Tibial artery (tissue), 4 donors: ENCODE data around the gene S100A9.

Experiments used
- DNase-seq, 2 donors: peaks; one replicate each; pipeline ENCODE4 v3.0.0-alpha.2; 2019
- H3K27ac ChIP-seq, 2 donors: fragments of 200-600 bp; sonication (generic) in 1 of 2; 1 replicate in 1 of 2; 2 replicates in 1 of 2; pipeline ENCODE4 v1.5.1; 2018 to 2019; ENCODE audit warnings: mild to moderate bottlenecking in 1 of 2
- H3K27me3 ChIP-seq, 2 donors: fragments of 200-600 bp; sonication (generic) in 1 of 2; one replicate each; pipeline versions ENCODE4 v1.5.1 to v1.6.0; 2016 to 2019
- H3K36me3 ChIP-seq, 3 donors: fragments of 200-600 bp; sonication (generic) in 2 of 3; one replicate each; pipeline ENCODE4 v1.5.1; 2016 to 2019; ENCODE audit warnings: mild to moderate bottlenecking in 2 of 3
- H3K4me1 ChIP-seq, 4 donors: fragments of 200-600 bp; sonication (generic) in 2 of 4; 1 replicate in 3 of 4; 2 replicates in 1 of 4; pipeline ENCODE4 v1.5.1; 2016 to 2019
- H3K4me3 ChIP-seq, 2 donors: fragments of 200-600 bp; sonication (generic) in 1 of 2; 1 replicate in 1 of 2; 2 replicates in 1 of 2; pipeline ENCODE4 v1.5.1; 2018 to 2019; ENCODE audit warnings: mild to moderate bottlenecking in 2 of 2
- H3K9me3 ChIP-seq, 3 donors: fragments of 200-600 bp; sonication (generic) in 1 of 3; one replicate each; pipeline ENCODE4 v1.5.1; 2016 to 2019
- CTCF ChIP-seq, 2 experiments: fragments of 200-600 bp in 1 of 2; fragments of 450-650 bp in 1 of 2; IDR thresholded peaks; one replicate each; pipeline ENCODE4 v1.5.1; 2017 to 2019; ENCODE audit warnings: antibody characterized with exemption in 2 of 2, mild to moderate bottlenecking in 1 of 2, moderate library complexity in 1 of 2
- intact Hi-C: fragments of 100-400 bp; cut with DNase I; formaldehyde crosslinking; loops from one replicate; pipeline ENCODE4 v1.15.0; 2023; ENCODE audit warnings: low total_unique reads

Gene S100A9

GRCh38 chr1:153364766-153365666, 7.4 kb downstream of the S100A9 start:
- Histone ChIP-seq H3K27ac (no peak overlapping the region), H3K4me3 (no peak overlapping the region), H3K36me3 (no peaks in the 10 kb centered on the region), H3K9me3 (no peaks in the 10 kb centered on the region), H3K27me3 (peaks cover 0 to 10% of the 10 kb centered on the region in 2 donors), H3K4me1 (peaks cover 0 to 6% (median 0%) of the 10 kb centered on the region in 4 donors)
- intact Hi-C loops, result no loop called here
- peak in 1 of 2 donors; percentile 35 for DNase-seq
- TF ChIP-seq CTCF (IDR thresholded peaks at IDR 0.05), result no peak

DNA sequence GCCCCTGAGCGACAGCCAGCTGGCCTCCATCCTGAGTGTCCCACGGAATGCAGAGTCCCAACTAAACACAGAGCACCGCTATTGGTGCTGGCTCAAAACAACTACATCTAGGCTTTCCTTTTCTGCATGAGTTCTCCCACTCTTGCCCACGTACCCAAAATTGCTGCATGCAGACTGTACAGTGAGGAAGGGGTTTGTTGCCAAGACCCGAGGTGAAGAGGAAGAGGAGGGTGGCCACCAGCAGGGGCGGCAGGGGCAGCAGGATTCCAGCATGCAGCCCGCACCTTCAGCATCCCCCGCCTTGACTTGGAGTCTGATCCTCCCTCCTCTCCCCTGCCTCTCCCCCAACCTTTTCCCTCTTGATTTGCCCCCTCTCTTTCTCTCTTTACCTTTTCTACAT, 8.0 kb downstream of the S100A9 start:
- Histone ChIP-seq H3K4me3 (no peak overlapping the region), H3K9me3 (no peaks in the 10 kb centered on the region), H3K27ac (no peak overlapping the region), H3K27me3 (peaks cover 0 to 10% of the 10 kb centered on the region in 2 donors), H3K4me1 (peaks cover 0 to 6% (median 0%) of the 10 kb centered on the region in 4 donors), H3K36me3 (no peaks in the 10 kb centered on the region)
- TF ChIP-seq CTCF (IDR thresholded peaks at IDR 0.05), result no peak
- intact Hi-C loops, result no loop called here
- no peak for DNase-seq

GRCh38 chr1:153366261-153366660, 8.6 kb downstream of the S100A9 start:
- H3K9me3 ChIP-seq, result no peaks in the 10 kb centered on the region
- H3K36me3 ChIP-seq, result no peaks in the 10 kb centered on the region
- DNase-seq, result peak in 1 of 2 donors; percentile 19
- H3K27ac ChIP-seq, result no peak overlapping the region
- H3K27me3 ChIP-seq, result peaks cover 0 to 13% of the 10 kb centered on the region in 2 donors
- intact Hi-C loops, result no loop called here
- H3K4me3 ChIP-seq, result no peak overlapping the region
- no peak for TF ChIP-seq CTCF (IDR thresholded peaks at IDR 0.05)
- peaks cover 0 to 6% (median 0%) of the 10 kb centered on the region in 4 donors for H3K4me1 ChIP-seq

GRCh38 chr1:153367090-153367489, 9.4 kb downstream of the S100A9 start:
- peaks cover 0 to 6% (median 0%) of the 10 kb centered on the region in 4 donors for H3K4me1 ChIP-seq
- intact Hi-C loops, result no loop called here
- no peak overlapping the region for H3K4me3 ChIP-seq

DNA sequence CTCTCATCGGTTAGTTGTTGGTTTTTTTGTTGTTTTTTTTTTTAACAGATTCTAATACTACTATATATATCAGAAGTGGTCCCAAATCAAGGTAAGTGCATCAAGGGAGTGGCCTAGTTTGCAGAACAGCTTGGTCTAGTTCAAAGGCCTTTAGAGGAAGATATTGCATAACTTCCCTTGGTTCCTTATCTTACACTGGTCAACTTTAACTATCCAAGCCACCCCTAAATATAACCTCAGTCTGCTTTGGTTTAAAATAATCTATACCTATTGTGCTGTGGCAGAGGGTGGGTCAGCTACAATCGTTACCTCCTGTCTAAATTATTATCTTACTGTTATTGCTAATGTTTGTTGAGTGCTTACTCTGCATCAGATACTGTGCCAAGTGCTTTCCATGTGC, 10.8 kb downstream of the S100A9 start:
- Histone ChIP-seq H3K4me3 (no peak overlapping the region), H3K4me1 (peaks cover 0 to 6% (median 0%) of the 10 kb centered on the region in 4 donors), H3K27ac (no peak overlapping the region), H3K27me3 (peaks cover 0 to 13% of the 10 kb centered on the region in 2 donors), H3K9me3 (no peaks in the 10 kb centered on the region), H3K36me3 (no peaks in the 10 kb centered on the region)
- intact Hi-C loops, result no loop called here
- DNase-seq, result no peak
- no peak for TF ChIP-seq CTCF (IDR thresholded peaks at IDR 0.05)

More at GRCh38 chr1:153367090-153367489, 9.4 kb downstream of the S100A9 start:
- H3K27ac ChIP-seq, result no peak overlapping the region
- H3K27me3 ChIP-seq, result peaks cover 0 to 13% of the 10 kb centered on the region in 2 donors
- DNase-seq, result no peak
- no peaks in the 10 kb centered on the region for H3K36me3 ChIP-seq
- TF ChIP-seq CTCF (IDR thresholded peaks at IDR 0.05), result no peak
- H3K9me3 ChIP-seq, result no peaks in the 10 kb centered on the region
